GM18907 (cell line): ENCODE measurements around the gene FUOM.
"Not testable (repeated sequence)": the region's sequence is repeated elsewhere in the genome, so short reads cannot be mapped to it uniquely, and the experiment has no call there.

ENCODE experiments used
- ATAC-seq: cut with Tn5 transposase; IDR thresholded peaks from one replicate; pipeline ENCODE4 v1.9.1; 2021; ENCODE audit warnings: mild to moderate bottlenecking, moderate library complexity; ENCODE audit not compliant: unreplicated experiment

Gene FUOM

GRCh38 chr10:133388973-133389818 is 31.4 kb upstream of the FUOM start:
- ATAC-seq, result peak; percentile 84

- ATAC-seq, result peak; percentile 5
Measured at GRCh38 chr10:133388236-133388972, 30.6 kb upstream of the FUOM start.

GRCh38 chr10:133386951-133387350 is 29.1 kb upstream of the FUOM start:
- not testable (repeated sequence) for ATAC-seq

GRCh38 chr10:133385214-133385613 is 27.4 kb upstream of the FUOM start:
- ATAC-seq, result no peak

- no peak for ATAC-seq
Measured at GRCh38 chr10:133384071-133384470, 26.3 kb upstream of the FUOM start.

- no peak for ATAC-seq
Measured at GRCh38 chr10:133383551-133383950, 25.7 kb upstream of the FUOM start.

GRCh38 chr10:133381036-133381435 is 23.2 kb upstream of the FUOM start:
- ATAC-seq, result no peak

- ATAC-seq, result no peak
Measured at GRCh38 chr10:133379801-133380666, 22.2 kb upstream of the FUOM start.

- ATAC-seq, result peak; percentile 54
Measured at GRCh38 chr10:133379152-133379800, 21.5 kb upstream of the FUOM start, which contains the start of gene PAOX. Gene PAOX (plus strand): TSS chr10:133379262. CDS start chr10:133379317, 55 bp downstream.

GRCh38 chr10:133378251-133379096 is 20.7 kb upstream of the FUOM start:
- peak; percentile 43 for ATAC-seq

GRCh38 chr10:133377818-133378250 is 20.0 kb upstream of the FUOM start:
- no peak for ATAC-seq

- no peak for ATAC-seq
Measured at GRCh38 chr10:133377025-133377817, 19.4 kb upstream of the FUOM start.

GRCh38 chr10:133376183-133376582 is 18.4 kb upstream of the FUOM start:
- ATAC-seq, result not testable (repeated sequence)

- no peak for ATAC-seq
Measured at GRCh38 chr10:133375357-133376115, 17.7 kb upstream of the FUOM start.

GRCh38 chr10:133373174-133374090 is 15.6 kb upstream of the FUOM start, which contains the start of gene ECHS1:
Gene ECHS1 (minus strand): TSS chr10:133373354. CDS start chr10:133373333, 21 bp downstream.
- ATAC-seq, result peak; percentile 92

- ATAC-seq, result no peak
Measured at GRCh38 chr10:133372507-133372906, 14.7 kb upstream of the FUOM start.
